Osteoblast (primary cell): ENCODE results near the gene PAX2. TPM values are rescaled to one million over a fixed set of nuclear protein-coding genes. Genes with fewer than 3 reads are reported as not detected.

ENCODE experiments used
- DNase-seq: peaks from one replicate; pipeline ENCODE4 v3.0.0; 2011; ENCODE audit warnings: low spot score, mixed read lengths; ENCODE audit not compliant: insufficient read length; ENCODE audit errors: missing footprints
- H2AFZ ChIP-seq: 2 replicates; pipeline ENCODE4 v1.6.0; 2011; ENCODE audit warnings: mild to moderate bottlenecking, low read length
- H3K27ac ChIP-seq: 2 replicates; pipeline ENCODE4 v1.5.1; 2011; ENCODE audit warnings: mild to moderate bottlenecking, low read depth, low read length, moderate library complexity
- H3K27me3 ChIP-seq: 2 replicates; pipeline ENCODE4 v1.6.0; 2012; ENCODE audit warnings: mild to moderate bottlenecking, control low read depth, inconsistent platforms, low read length, moderate library complexity; ENCODE audit not compliant: insufficient read depth
- H3K36me3 ChIP-seq: 2 replicates; pipeline ENCODE4 v1.5.1; 2011; ENCODE audit warnings: mild to moderate bottlenecking, low read length, control low read depth, moderate library complexity; ENCODE audit not compliant: insufficient read depth
- H3K4me1 ChIP-seq: 2 replicates; pipeline ENCODE4 v1.5.1; 2011; ENCODE audit warnings: mild to moderate bottlenecking, low read length, control low read depth, moderate library complexity; ENCODE audit not compliant: insufficient read depth
- H3K4me2 ChIP-seq: 2 replicates; pipeline ENCODE4 v1.6.0; 2011; ENCODE audit warnings: mild to moderate bottlenecking, low read length; ENCODE audit not compliant: insufficient read depth
- H3K4me3 ChIP-seq: fragments of 200-600 bp; sonication (generic); 3 replicates; pipeline ENCODE4 v1.5.1; 2012; ENCODE audit warnings: mild to moderate bottlenecking, low read length, inconsistent platforms; ENCODE audit not compliant: insufficient read depth
- H3K79me2 ChIP-seq: 2 replicates; pipeline ENCODE4 v1.6.0; 2012; ENCODE audit warnings: mild to moderate bottlenecking, low read length, control low read depth, inconsistent platforms; ENCODE audit not compliant: insufficient read depth
- H3K9me3 ChIP-seq: 2 replicates; pipeline ENCODE4 v1.5.1; 2011; ENCODE audit warnings: low read depth, low read length, control low read depth
- H4K20me1 ChIP-seq: 2 replicates; pipeline ENCODE4 v1.6.0; 2012; ENCODE audit warnings: mild to moderate bottlenecking, low read length, control low read depth; ENCODE audit not compliant: insufficient read depth
- CTCF ChIP-seq: IDR thresholded peaks from 2 replicates; pipeline ENCODE4 v1.5.1; 2011; ENCODE audit warnings: mild to moderate bottlenecking, low read depth, low read length, moderate library complexity; ENCODE audit errors: extremely low read depth
- total RNA-seq: library from RNA; depleted of rRNA; stranded (reverse); fragments of >200 nt; gene quantifications from 2 replicates; pipeline ENCODE4 v1.2.3, GENCODE V29; 2012

The PAX2 gene
- total RNA-seq, 1 donor, result not detected

- no peak for DNase-seq
- Histone ChIP-seq H3K27ac (no peak overlapping the region), H3K79me2 (no peaks in the 10 kb centered on the region), H3K27me3 (peaks cover 66% of the 10 kb centered on the region), H3K4me3 (no peak overlapping the region), H3K4me2 (no peak overlapping the region), H4K20me1 (no peaks in the 10 kb centered on the region), H3K36me3 (no peaks in the 10 kb centered on the region), H3K4me1 (no peaks in the 10 kb centered on the region), H3K9me3 (no peaks in the 10 kb centered on the region), H2AFZ (no peak overlapping the region)
- TF ChIP-seq CTCF, result no peak
Observed at GRCh38 chr10:100767422-100767775, 22.0 kb downstream of the PAX2 start.

- Histone ChIP-seq H3K9me3 (no peaks in the 10 kb centered on the region), H2AFZ (no peak overlapping the region), H3K27ac (no peak overlapping the region), H3K4me3 (no peak overlapping the region), H4K20me1 (no peaks in the 10 kb centered on the region), H3K27me3 (peaks cover 58% of the 10 kb centered on the region), H3K36me3 (no peaks in the 10 kb centered on the region), H3K4me1 (no peaks in the 10 kb centered on the region), H3K4me2 (no peak overlapping the region), H3K79me2 (no peaks in the 10 kb centered on the region)
- TF ChIP-seq CTCF, result no peak
- no peak for DNase-seq
Observed at GRCh38 chr10:100769481-100769880, 24.1 kb downstream of the PAX2 start.

- Histone ChIP-seq H3K4me2 (no peak overlapping the region), H3K27me3 (peaks cover 38% of the 10 kb centered on the region), H3K27ac (no peak overlapping the region), H3K4me3 (no peak overlapping the region), H3K36me3 (no peaks in the 10 kb centered on the region), H4K20me1 (peaks cover 2% of the 10 kb centered on the region), H3K79me2 (no peaks in the 10 kb centered on the region), H3K9me3 (no peaks in the 10 kb centered on the region), H3K4me1 (no peaks in the 10 kb centered on the region), H2AFZ (no peak overlapping the region)
- peak; percentile 49 for DNase-seq
- TF ChIP-seq CTCF, result no peak
Observed at GRCh38 chr10:100773646-100774045, 28.3 kb downstream of the PAX2 start.

- no peaks in the 10 kb centered on the region for H3K79me2 ChIP-seq
- H2AFZ ChIP-seq, result no peak overlapping the region
- peaks cover 2% of the 10 kb centered on the region for H4K20me1 ChIP-seq
- no peak for TF ChIP-seq CTCF
- no peak overlapping the region for H3K4me2 ChIP-seq
- no peaks in the 10 kb centered on the region for H3K9me3 ChIP-seq
- no peak overlapping the region for H3K4me3 ChIP-seq
- no peak overlapping the region for H3K27ac ChIP-seq
- H3K27me3 ChIP-seq, result peaks cover 37% of the 10 kb centered on the region
- H3K4me1 ChIP-seq, result no peaks in the 10 kb centered on the region
- peak; percentile 42 for DNase-seq
- no peaks in the 10 kb centered on the region for H3K36me3 ChIP-seq
Observed at GRCh38 chr10:100774223-100774622, 28.8 kb downstream of the PAX2 start.
